T-cell (primary cell): ENCODE measurements around the gene SNRPD3. TPM values are rescaled to one million over a fixed set of nuclear protein-coding genes. Genes with fewer than 3 reads are reported as not detected.
"Not testable (repeated sequence)": the region's sequence is repeated elsewhere in the genome, so short reads cannot be mapped to it uniquely, and the experiment has no call there.

Experiments
- ATAC-seq, 4 experiments: fragments of 200-7000 bp in 3 of 4; fragments of 150-1000 bp in 1 of 4; cut with Tn5 transposase; replicated peaks in 1 of 4; 1 replicate in 3 of 4; 2 replicates in 1 of 4; pipeline ENCODE4 v1.10.0; 2021; ENCODE audit warnings: moderate library complexity in 3 of 4, mild to moderate bottlenecking in 2 of 4, moderate number of reproducible peaks in 1 of 4
- CTCF ChIA-PET, 2 donors: fragments of 300-600 bp; sonication (Branson Sonifier 250); formaldehyde crosslinking; loops; one replicate each; lab custom pipeline; 2022; ENCODE audit warnings: antibody characterized with exemption in 2 of 2; lab: Charles Lee
- POLR2A ChIA-PET, 2 donors: fragments of 300-600 bp; sonication (Branson Sonifier 250); formaldehyde crosslinking; loops; one replicate each; lab custom pipeline; 2022; ENCODE audit warnings: antibody characterized with exemption in 2 of 2; lab: Charles Lee
- DNase-seq, 35 experiments: peaks; one replicate each; pipeline versions ENCODE4 v3.0.0 to v3.0.0-alpha.2; 2013 to 2023
- H3K27ac ChIP-seq: one replicate; pipeline ENCODE4 v1.5.1; 2013; ENCODE audit warnings: low read length
- H3K27me3 ChIP-seq, 2 experiments: replicated peaks in 1 of 2; 1 replicate in 1 of 2; 2 replicates in 1 of 2; pipeline versions ENCODE4 v1.6.1 to v1.7.0; 2013; ENCODE audit warnings: low read length in 1 of 2, mixed read lengths in 1 of 2; ENCODE audit not compliant: control insufficient read depth in 2 of 2, insufficient read depth in 2 of 2; ENCODE audit errors: extremely low read depth in 1 of 2
- H3K36me3 ChIP-seq, 2 donors: 1 replicate in 1 of 2; 2 replicates in 1 of 2; pipeline versions ENCODE4 v1.6.1 to v1.7.0; 2013; ENCODE audit warnings: low read length in 1 of 2; ENCODE audit not compliant: control insufficient read depth in 2 of 2, insufficient read depth in 1 of 2; ENCODE audit errors: extremely low read depth in 1 of 2
- H3K4me1 ChIP-seq, 2 experiments: 1 replicate in 1 of 2; 2 replicates in 1 of 2; pipeline versions ENCODE4 v1.6.1 to v1.7.0; 2013; ENCODE audit warnings: low read length in 2 of 2, mixed read lengths in 1 of 2; ENCODE audit not compliant: insufficient read depth in 2 of 2, control insufficient read depth in 1 of 2; ENCODE audit errors: extremely low read depth in 1 of 2
- H3K4me3 ChIP-seq, 2 donors: 1 replicate in 1 of 2; 2 replicates in 1 of 2; pipeline versions ENCODE4 v1.5.1 to v1.7.0; 2013; ENCODE audit warnings: mild to moderate bottlenecking in 2 of 2, low read length in 1 of 2, moderate library complexity in 1 of 2; ENCODE audit not compliant: control insufficient read depth in 1 of 2; ENCODE audit errors: extremely low read depth in 1 of 2
- H3K9me3 ChIP-seq: 2 replicates; pipeline ENCODE4 v1.7.0; 2013
- H3K27ac Mint-ChIP-seq, 2 donors: one replicate each; pipeline ENCODE4 v1.8.0; 2020 to 2021; ENCODE audit warnings: mild to moderate bottlenecking in 2 of 2, mixed read lengths in 2 of 2
- H3K27me3 Mint-ChIP-seq, 2 donors: one replicate each; pipeline ENCODE4 v1.8.0; 2021 to 2022; ENCODE audit warnings: mixed read lengths in 2 of 2
- H3K36me3 Mint-ChIP-seq: one replicate; pipeline ENCODE4 v1.8.0; 2021; ENCODE audit warnings: mixed read lengths
- H3K4me1 Mint-ChIP-seq, 3 donors: one replicate each; pipeline ENCODE4 v1.8.0; 2020 to 2022; ENCODE audit warnings: mixed read lengths in 3 of 3, mild to moderate bottlenecking in 1 of 3
- H3K4me3 Mint-ChIP-seq, 3 donors: one replicate each; pipeline ENCODE4 v1.8.0; 2020 to 2022; ENCODE audit warnings: mild to moderate bottlenecking in 3 of 3, mixed read lengths in 3 of 3, moderate library complexity in 3 of 3
- H3K9me3 Mint-ChIP-seq, 3 donors: one replicate each; pipeline ENCODE4 v1.8.0; 2020 to 2022; ENCODE audit warnings: mixed read lengths in 3 of 3
- WGBS: methylation state at CpG from one replicate; pipeline ENCODE4 v1.1.5; 2013; ENCODE audit warnings: missing lambda C conversion rate; ENCODE audit not compliant: insufficient coverage; 5-methylcytosine and 5-hydroxymethylcytosine counted together
- total RNA-seq, 35 experiments: library from RNA in 6 of 35; stranded (reverse) in 6 of 35; fragments of 120-200 nt in 1 of 35; gene quantifications; one replicate each; pipeline versions ENCODE4 v1.2.1 to v1.2.4 and lab custom pipeline; 2013 to 2026

Gene SNRPD3
- total RNA-seq, 5 donors from 2014 or later (not counting 1 experiment from before 2014, with no cell fraction given): 36.5 to 80.2 (median 68.7) TPM

- peaks cover 0 to 11% of the 10 kb centered on the region in 2 experiments for H3K4me1 ChIP-seq
- H3K36me3 ChIP-seq: no peaks in the 10 kb centered on the region
- peaks cover 6% of the 10 kb centered on the region in 3 donors for H3K4me1 Mint-ChIP-seq
These were observed 36.5 kb downstream of the SNRPD3 start for GRCh38 chr22:24592058-24592850.

GRCh38 chr22:24592851-24593558 is 37.2 kb downstream of the SNRPD3 start, which contains the start of gene LRRC75B:
LRRC75B (minus strand) TSS chr22:24593073; CDS start chr22:24593039, 34 bp downstream.
- peaks cover 0 to 11% of the 10 kb centered on the region in 2 experiments for H3K4me1 ChIP-seq
- peaks cover 0 to 38% of the 10 kb centered on the region in 2 experiments for H3K27me3 ChIP-seq
- 8% methylated on average over 55 of the region's 72 CpGs for WGBS
- DNase-seq (peak in 3 of 35 experiments; percentile 4 to 17 (median 11)), ATAC-seq (peak; percentile 42 to 50 (median 47))
- peaks cover 0 to 7% of the 10 kb centered on the region in 2 donors for H3K27me3 Mint-ChIP-seq
- ChIA-PET CTCF (no interaction called here), POLR2A (no interaction called here)
- H3K27ac ChIP-seq: no peak within 1 kb of the TSS
- no peaks in the 10 kb centered on the region for H3K36me3 ChIP-seq
- H3K36me3 Mint-ChIP-seq: no peaks in the 10 kb centered on the region
- no peaks in the 10 kb centered on the region for H3K9me3 ChIP-seq
- H3K9me3 Mint-ChIP-seq: no peaks in the 10 kb centered on the region
- H3K4me3 ChIP-seq: peak within 1 kb of the TSS; percentile 19 to 57
- no peak within 1 kb of the TSS for H3K27ac Mint-ChIP-seq
- peak within 1 kb of the TSS; percentile 77 to 80 (median 78) for H3K4me3 Mint-ChIP-seq
- H3K4me1 Mint-ChIP-seq: peaks cover 6% of the 10 kb centered on the region in 3 donors

More at GRCh38 chr22:24592058-24592850, 36.5 kb downstream of the SNRPD3 start:
- H3K27me3 Mint-ChIP-seq: peaks cover 0 to 7% of the 10 kb centered on the region in 2 donors
- POLR2A ChIA-PET: no interaction called here
- CTCF ChIA-PET: no interaction called here
- peak overlapping the region in 1 of 2 donors; percentile 56 for H3K4me3 ChIP-seq
- peaks cover 0 to 38% of the 10 kb centered on the region in 2 experiments for H3K27me3 ChIP-seq
- ATAC-seq: peak in 2 of 4 experiments; percentile 16 to 23
- WGBS: 12% methylated on average over 31 of the region's 33 CpGs
- H3K4me3 Mint-ChIP-seq: peak overlapping the region; percentile 77 to 80 (median 78)
- H3K9me3 Mint-ChIP-seq: no peaks in the 10 kb centered on the region
- DNase-seq: peak in 1 of 35 experiments; percentile 6
- no peaks in the 10 kb centered on the region for H3K36me3 Mint-ChIP-seq
- no peak overlapping the region for H3K27ac Mint-ChIP-seq
- no peaks in the 10 kb centered on the region for H3K9me3 ChIP-seq
- no peak overlapping the region for H3K27ac ChIP-seq

DNA sequence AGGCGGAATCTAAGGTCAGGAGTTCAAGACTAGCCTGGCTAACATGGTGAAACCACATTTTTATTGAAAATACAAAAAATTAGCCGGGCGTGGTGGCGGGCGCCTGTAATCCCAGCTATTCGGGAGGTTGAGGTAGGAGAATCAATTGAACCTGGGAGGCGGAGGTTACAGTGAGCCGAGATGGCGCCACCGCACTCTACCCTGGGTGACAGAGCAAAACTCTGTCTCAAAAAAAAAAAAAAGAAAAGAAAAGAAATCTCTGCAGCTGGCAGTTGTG is 37.7 kb downstream of the SNRPD3 start:
- DNase-seq, ATAC-seq, H3K4me1 Mint-ChIP-seq, H3K4me3 ChIP-seq, H3K27me3 Mint-ChIP-seq, H3K27ac Mint-ChIP-seq, H3K9me3 Mint-ChIP-seq, H3K27ac ChIP-seq, CTCF ChIA-PET, POLR2A ChIA-PET, H3K36me3 Mint-ChIP-seq, H3K9me3 ChIP-seq, H3K36me3 ChIP-seq: not testable (repeated sequence)
- 93% methylated on average over 9 of the region's 10 CpGs for WGBS
- Histone ChIP-seq H3K27me3 (peaks cover 0 to 38% of the 10 kb centered on the region in 2 experiments), H3K4me1 (peaks cover 0 to 11% of the 10 kb centered on the region in 2 experiments)
- H3K4me3 Mint-ChIP-seq: peak overlapping the region; percentile 45 to 55 (median 54)

DNA sequence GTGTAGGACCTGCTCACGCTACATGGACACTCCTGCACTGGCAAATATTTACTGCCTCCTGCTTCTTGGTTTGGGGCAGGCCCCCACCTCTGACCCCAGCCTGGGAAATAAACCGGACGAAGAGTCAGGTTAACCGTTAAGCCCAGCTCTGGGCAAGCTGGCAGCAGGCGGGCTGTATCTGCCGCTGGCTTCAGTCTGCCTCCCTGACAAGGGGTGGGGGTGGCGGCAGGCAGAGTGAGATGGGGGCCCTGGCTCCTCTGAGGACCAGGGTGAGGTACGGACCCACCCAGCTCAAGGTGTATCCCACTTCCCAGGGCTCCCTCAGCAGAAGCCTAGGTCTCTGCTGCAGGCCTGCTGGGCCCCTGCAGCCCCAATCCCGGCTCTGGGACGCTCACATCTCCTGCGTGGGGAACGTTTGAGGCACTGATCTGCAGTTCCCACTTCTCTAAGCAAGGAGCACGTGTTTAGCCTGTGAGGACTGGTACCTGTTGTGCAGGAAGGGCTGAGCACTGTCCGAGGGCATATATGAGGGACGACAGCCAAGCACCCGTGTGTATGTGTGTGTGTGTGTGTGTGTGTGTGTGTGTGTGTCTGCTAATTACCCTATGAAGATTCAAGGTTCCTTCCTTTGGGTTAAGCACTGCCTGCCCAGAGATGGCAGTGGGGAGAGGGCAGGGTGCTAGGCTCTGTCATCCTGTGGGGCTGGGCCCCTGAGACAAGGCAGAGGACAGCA is 38.2 kb downstream of the SNRPD3 start:
- peaks cover 0 to 35% of the 10 kb centered on the region in 2 experiments for H3K27me3 ChIP-seq
- no peak overlapping the region for H3K27ac Mint-ChIP-seq
- H3K9me3 ChIP-seq: no peaks in the 10 kb centered on the region
- ATAC-seq (no peak), DNase-seq (no peak)
- H3K36me3 Mint-ChIP-seq: no peaks in the 10 kb centered on the region
- H3K4me1 Mint-ChIP-seq: peaks cover 6% of the 10 kb centered on the region in 3 donors
- H3K4me1 ChIP-seq: peaks cover 0 to 11% of the 10 kb centered on the region in 2 experiments
- H3K27me3 Mint-ChIP-seq: peaks cover 0 to 7% of the 10 kb centered on the region in 2 donors
- WGBS: 84% methylated on average over 12 of the region's 16 CpGs
- no peak overlapping the region for H3K27ac ChIP-seq
- H3K9me3 Mint-ChIP-seq: no peaks in the 10 kb centered on the region
- H3K4me3 ChIP-seq: no peak overlapping the region
- peak overlapping the region; percentile 21 to 54 (median 24) for H3K4me3 Mint-ChIP-seq
- H3K36me3 ChIP-seq: no peaks in the 10 kb centered on the region
- ChIA-PET CTCF (no interaction called here), POLR2A (no interaction called here)

DNA sequence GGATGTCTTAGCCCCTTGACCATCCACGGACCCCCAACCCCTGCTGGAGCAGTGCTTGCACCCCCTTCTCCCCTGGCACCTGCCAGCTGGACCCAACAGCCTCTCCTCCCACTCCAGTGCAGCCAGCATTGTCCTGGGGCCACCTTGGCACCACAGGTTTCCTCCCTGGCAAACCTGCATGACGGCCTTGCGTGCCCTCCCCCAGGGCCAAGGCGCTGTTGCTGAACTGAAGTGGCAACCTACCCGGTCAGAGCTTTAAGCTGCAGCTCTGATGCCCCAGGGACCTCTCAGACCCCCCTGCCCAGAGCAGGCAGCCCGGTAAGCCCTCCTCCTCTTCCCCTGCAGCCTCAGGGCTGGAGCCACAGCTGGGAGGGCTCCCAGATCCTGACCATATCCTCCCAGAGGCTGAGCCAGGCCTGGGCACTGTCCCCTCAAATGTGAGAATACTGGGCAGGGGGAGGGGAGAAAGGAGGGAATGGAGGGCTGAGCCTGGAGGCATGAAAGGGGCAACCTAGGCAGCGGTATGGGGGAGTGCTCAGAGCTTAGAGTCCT is 38.8 kb downstream of the SNRPD3 start:
- H3K27me3 ChIP-seq: peaks cover 0 to 35% of the 10 kb centered on the region in 2 experiments
- H3K9me3 ChIP-seq: no peaks in the 10 kb centered on the region
- no peak overlapping the region for H3K4me3 ChIP-seq
- H3K4me1 Mint-ChIP-seq: peaks cover 6% of the 10 kb centered on the region in 3 donors
- no peak overlapping the region for H3K27ac Mint-ChIP-seq
- no peak for ATAC-seq
- H3K9me3 Mint-ChIP-seq: no peaks in the 10 kb centered on the region
- POLR2A ChIA-PET: interaction anchor here in 1 of 2 donors (0.5 kb wide), 1 partner anchor 39 kb away, joined by 3 read pairs; no protein-coding TSS in a partner anchor
- CTCF ChIA-PET: no interaction called here
- H3K4me1 ChIP-seq: peaks cover 0 to 11% of the 10 kb centered on the region in 2 experiments
- H3K36me3 Mint-ChIP-seq: no peaks in the 10 kb centered on the region
- H3K27me3 Mint-ChIP-seq: peaks cover 0 to 7% of the 10 kb centered on the region in 2 donors
- 67% methylated on average over 2 of the region's 7 CpGs for WGBS
- H3K27ac ChIP-seq: no peak overlapping the region
- no peaks in the 10 kb centered on the region for H3K36me3 ChIP-seq
- H3K4me3 Mint-ChIP-seq: no peak overlapping the region
- no peak for DNase-seq
